WERI-Rb-1 (cell line): ENCODE data around the gene ZNF514.
A peak's percentile ranks its signal among the peaks of the same experiment; 100 is the strongest.

Experiments
- DNase-seq: peaks from one replicate; pipeline ENCODE4 v3.0.0-alpha.2; 2020
- H3K27ac ChIP-seq: fragments of 250-450 bp; sonication (Bioruptor Pico); 2 replicates; pipeline ENCODE4 v1.5.1; 2020; ENCODE audit warnings: mild to moderate bottlenecking, moderate library complexity
- H3K27me3 ChIP-seq: fragments of 250-450 bp; sonication (Bioruptor Pico); 2 replicates; pipeline ENCODE4 v1.5.1; 2021; ENCODE audit warnings: mild to moderate bottlenecking, low read depth, moderate library complexity; ENCODE audit not compliant: insufficient read depth, severe bottlenecking
- H3K36me3 ChIP-seq: fragments of 250-450 bp; sonication (Bioruptor Pico); 2 replicates; pipeline ENCODE4 v1.5.1; 2020; ENCODE audit warnings: mild to moderate bottlenecking, moderate library complexity
- H3K4me3 ChIP-seq: 2 replicates; pipeline ENCODE4 v1.5.1; 2011; ENCODE audit warnings: low read depth, mild to moderate bottlenecking, control low read depth, low read length
- H3K9me3 ChIP-seq: fragments of 250-450 bp; sonication (Bioruptor Pico); 2 replicates; pipeline ENCODE4 v1.5.1; 2021; ENCODE audit warnings: mild to moderate bottlenecking, moderate library complexity; ENCODE audit not compliant: severe bottlenecking
- CTCF ChIP-seq: IDR thresholded peaks from 2 replicates; pipeline ENCODE4 v1.5.1; 2011; ENCODE audit warnings: low read depth, mild to moderate bottlenecking, control low read depth, inconsistent platforms, low read length

The ZNF514 gene

GRCh38 chr2:95174031-95174542 is 14.4 kb upstream of the ZNF514 start:
- DNase-seq, result no peak
- Histone ChIP-seq H3K4me3 (no peak overlapping the region), H3K9me3 (peaks cover 3% of the 10 kb centered on the region), H3K27ac (no peak overlapping the region), H3K36me3 (no peaks in the 10 kb centered on the region), H3K27me3 (no peaks in the 10 kb centered on the region)
- no peak for TF ChIP-seq CTCF

GRCh38 chr2:95171902-95172301 is 12.3 kb upstream of the ZNF514 start:
- no peak for DNase-seq
- Histone ChIP-seq H3K27me3 (no peaks in the 10 kb centered on the region), H3K27ac (no peak overlapping the region), H3K36me3 (no peaks in the 10 kb centered on the region), H3K9me3 (peaks cover 3% of the 10 kb centered on the region), H3K4me3 (no peak overlapping the region)
- TF ChIP-seq CTCF, result no peak

- DNase-seq, result no peak
- Histone ChIP-seq H3K36me3 (no peaks in the 10 kb centered on the region; the same call in 1 of the 2 replicates), H3K4me3 (peak overlapping the region; percentile 70), H3K27me3 (no peaks in the 10 kb centered on the region), H3K9me3 (no peaks in the 10 kb centered on the region), H3K27ac (peak overlapping the region; percentile 94)
- TF ChIP-seq CTCF, result no peak
Observed at GRCh38 chr2:95166065-95166763, 6.6 kb upstream of the ZNF514 start.

GRCh38 chr2:95165371-95166064 is 5.9 kb upstream of the ZNF514 start, which contains the start of gene ZNF2:
Gene ZNF2, plus strand, starts transcription at chr2:95165809. Its CDS starts 10,418 bp downstream, at chr2:95176227.
- Histone ChIP-seq H3K9me3 (no peaks in the 10 kb centered on the region), H3K4me3 (peak within 1 kb of the TSS; percentile 70), H3K27me3 (no peaks in the 10 kb centered on the region), H3K36me3 (no peaks in the 10 kb centered on the region; the same call in 1 of the 2 replicates), H3K27ac (peak within 1 kb of the TSS; percentile 94)
- TF ChIP-seq CTCF, result no peak
- peak; percentile 98 for DNase-seq

GRCh38 chr2:95165030-95165370 is 5.4 kb upstream of the ZNF514 start:
- TF ChIP-seq CTCF, result no peak
- Histone ChIP-seq H3K4me3 (peak overlapping the region; percentile 70), H3K27ac (peak overlapping the region; percentile 94), H3K36me3 (no peaks in the 10 kb centered on the region; the same call in 1 of the 2 replicates), H3K9me3 (peaks cover 1% of the 10 kb centered on the region), H3K27me3 (no peaks in the 10 kb centered on the region)
- no peak for DNase-seq
